Measurements from ENCODE around the gene NRAS.

DNA sequence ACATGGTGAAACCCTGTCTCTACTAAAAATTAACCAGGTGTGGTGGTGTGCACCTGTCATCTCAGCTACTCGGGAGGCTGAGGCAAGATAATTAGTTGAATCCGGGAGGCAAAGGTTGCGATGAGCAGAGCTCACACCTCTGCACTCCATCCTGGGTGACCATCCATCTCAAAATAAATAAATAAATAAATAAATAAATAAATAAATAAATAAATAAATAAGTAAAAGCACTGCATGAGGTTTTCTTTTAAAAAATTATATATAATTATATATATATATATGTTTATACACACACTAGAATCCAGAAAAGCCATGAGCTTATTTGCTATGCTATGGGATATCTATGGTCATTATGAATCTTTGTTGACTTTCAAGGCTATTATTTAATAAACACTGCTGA is 23.6 kb downstream of the NRAS start:
- TF ChIP-seq, protein P1, sequence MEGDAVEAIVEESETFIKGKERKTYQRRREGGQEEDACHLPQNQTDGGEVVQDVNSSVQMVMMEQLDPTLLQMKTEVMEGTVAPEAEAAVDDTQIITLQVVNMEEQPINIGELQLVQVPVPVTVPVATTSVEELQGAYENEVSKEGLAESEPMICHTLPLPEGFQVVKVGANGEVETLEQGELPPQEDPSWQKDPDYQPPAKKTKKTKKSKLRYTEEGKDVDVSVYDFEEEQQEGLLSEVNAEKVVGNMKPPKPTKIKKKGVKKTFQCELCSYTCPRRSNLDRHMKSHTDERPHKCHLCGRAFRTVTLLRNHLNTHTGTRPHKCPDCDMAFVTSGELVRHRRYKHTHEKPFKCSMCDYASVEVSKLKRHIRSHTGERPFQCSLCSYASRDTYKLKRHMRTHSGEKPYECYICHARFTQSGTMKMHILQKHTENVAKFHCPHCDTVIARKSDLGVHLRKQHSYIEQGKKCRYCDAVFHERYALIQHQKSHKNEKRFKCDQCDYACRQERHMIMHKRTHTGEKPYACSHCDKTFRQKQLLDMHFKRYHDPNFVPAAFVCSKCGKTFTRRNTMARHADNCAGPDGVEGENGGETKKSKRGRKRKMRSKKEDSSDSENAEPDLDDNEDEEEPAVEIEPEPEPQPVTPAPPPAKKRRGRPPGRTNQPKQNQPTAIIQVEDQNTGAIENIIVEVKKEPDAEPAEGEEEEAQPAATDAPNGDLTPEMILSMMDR (conservative IDR thresholded peaks at IDR 0.05 in 1 of 2, IDR thresholded peaks at IDR 0.05 in 1 of 2; ENCODE audit: low read depth in 1 of 2, low read length in 2 of 2): no peak
- no peak for TF ChIP-seq EZH2 (IDR thresholded peaks at IDR 0.05; ENCODE audit: low read length, missing control alignments)
